ENCODE measurements around the gene COX20. TPM values are rescaled to one million over a fixed set of nuclear protein-coding genes. Genes with fewer than 3 reads are reported as not detected.

Gene COX20
- total RNA-seq, 1 donor from 2014 or later: 17.4 TPM

GRCh38 chr1:244854166-244854565, 18.7 kb downstream of the COX20 start:
- no peak for ATAC-seq

DNA sequence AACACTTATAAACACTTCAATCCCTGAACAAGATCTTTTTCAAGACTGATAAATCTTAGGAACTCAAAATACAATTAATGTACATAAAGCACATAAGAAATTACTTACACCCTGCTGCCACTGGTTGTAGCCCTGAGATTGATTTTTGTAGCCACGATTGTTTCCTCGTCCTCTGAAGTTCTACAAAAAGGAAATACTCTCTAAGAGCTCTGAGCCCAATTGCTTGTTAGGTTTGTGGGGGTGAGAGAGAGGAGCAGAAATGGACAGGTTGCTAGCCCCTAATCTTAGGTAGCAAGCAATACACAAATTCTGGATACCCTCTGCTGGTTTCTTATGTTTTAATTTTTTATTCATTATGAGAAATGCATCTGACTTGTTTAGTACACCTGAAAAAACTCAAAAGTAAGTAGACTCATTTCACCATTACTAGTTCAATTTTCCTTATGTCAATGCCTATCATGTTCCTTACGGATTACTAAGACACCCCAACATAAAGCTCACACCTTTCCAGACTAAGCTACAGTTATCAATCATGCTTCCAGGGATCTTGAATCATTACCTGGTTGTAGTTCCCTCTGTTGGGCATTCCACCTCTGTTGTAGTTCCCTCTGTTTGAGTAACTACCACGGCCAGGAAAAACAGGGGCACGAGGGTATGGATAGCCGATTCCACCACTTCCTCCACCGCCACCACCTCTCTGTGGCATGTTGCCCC, 19.6 kb downstream of the COX20 start:
- ATAC-seq: no peak

- no peak for ATAC-seq
These were observed 22.3 kb downstream of the COX20 start for GRCh38 chr1:244857761-244858160.

DNA sequence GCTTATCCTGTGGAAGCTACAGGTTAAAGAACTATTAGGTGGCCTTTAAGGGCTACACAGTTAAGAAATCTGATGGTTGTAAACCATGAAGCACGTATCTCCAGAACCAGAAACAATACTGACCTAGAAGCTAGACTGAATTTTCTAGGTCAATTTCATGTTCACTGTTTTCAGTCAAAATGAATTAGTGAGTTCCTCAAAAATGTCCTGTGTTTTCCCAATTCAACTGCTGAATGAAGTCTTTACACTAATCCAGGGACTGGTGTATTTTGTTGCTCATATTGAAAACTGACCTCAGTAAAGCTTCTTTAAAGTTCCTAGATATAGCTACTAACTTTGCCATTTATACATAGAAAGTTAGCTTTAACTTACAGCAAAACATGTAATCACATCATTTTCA, 22.9 kb downstream of the COX20 start:
- no peak for ATAC-seq

DNA sequence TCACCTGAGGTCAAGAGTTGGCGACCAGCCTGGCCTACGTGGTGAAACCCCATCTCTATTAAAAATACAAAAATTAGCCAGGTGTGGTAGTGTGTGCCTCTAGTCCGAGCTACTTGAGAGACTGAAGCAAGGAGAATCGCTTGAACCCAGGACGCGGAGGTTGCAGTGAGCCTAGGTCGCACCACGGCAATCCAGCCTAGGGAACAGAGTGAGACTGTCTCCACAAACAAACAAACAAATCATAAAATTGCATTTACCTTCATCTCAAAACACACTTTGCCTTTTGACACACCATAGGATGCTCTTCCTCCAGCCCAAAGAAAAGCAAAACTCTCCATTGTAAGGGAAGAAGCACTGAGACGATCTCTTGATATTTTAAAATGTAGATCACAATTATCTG, 24.6 kb downstream of the COX20 start:
- no peak for ATAC-seq

DNA sequence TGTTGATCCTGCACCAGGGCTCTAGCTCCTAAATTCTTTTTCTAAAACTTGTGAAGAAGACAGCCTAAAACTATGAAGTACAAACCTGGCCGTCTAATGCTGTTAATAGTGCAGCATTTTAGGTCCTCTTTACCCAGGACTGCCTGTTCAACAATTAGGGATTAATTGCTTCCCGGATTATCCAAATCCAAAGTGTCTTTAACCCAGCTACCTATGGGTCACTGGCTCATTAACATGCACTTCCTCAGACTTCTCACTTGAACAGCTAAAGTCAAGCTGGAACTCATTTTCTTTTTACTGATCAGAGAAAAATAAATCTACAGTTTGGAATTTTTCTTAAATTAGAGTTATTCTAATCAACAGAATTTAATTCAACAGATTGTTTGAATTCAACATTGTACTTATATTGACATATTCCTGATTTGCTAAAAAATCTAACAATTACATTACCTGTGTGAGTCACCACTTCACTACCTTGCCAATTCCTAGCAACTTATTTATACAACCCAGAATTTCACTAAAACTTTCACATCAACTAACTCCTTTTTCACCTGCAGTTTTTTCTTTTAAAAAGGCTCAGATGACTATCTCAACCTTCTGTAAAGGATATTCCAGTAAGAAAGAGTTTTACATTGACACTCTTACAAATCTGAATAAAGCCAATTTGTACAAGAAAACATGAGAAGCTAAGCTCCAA, 25.6 kb downstream of the COX20 start:
- no peak for ATAC-seq

GRCh38 chr1:244861683-244862082, 26.2 kb downstream of the COX20 start:
- ATAC-seq: no peak

DNA sequence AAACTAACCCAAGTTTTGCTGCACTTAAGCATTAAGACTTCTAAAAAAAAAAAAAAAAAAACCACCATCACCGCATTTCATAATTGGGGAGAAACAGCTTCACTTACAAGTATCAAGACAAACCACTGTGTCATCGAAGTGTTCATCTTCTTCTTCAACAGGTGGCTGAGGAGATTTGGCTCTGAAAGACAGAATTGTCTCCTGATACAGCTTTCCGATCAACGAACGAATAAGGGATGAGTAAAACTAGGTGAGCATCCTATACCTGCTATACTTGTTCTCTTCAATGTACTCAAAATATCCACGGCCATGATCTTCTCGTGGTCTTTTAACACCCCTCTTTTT, 26.9 kb downstream of the COX20 start:
- no peak for ATAC-seq

DNA sequence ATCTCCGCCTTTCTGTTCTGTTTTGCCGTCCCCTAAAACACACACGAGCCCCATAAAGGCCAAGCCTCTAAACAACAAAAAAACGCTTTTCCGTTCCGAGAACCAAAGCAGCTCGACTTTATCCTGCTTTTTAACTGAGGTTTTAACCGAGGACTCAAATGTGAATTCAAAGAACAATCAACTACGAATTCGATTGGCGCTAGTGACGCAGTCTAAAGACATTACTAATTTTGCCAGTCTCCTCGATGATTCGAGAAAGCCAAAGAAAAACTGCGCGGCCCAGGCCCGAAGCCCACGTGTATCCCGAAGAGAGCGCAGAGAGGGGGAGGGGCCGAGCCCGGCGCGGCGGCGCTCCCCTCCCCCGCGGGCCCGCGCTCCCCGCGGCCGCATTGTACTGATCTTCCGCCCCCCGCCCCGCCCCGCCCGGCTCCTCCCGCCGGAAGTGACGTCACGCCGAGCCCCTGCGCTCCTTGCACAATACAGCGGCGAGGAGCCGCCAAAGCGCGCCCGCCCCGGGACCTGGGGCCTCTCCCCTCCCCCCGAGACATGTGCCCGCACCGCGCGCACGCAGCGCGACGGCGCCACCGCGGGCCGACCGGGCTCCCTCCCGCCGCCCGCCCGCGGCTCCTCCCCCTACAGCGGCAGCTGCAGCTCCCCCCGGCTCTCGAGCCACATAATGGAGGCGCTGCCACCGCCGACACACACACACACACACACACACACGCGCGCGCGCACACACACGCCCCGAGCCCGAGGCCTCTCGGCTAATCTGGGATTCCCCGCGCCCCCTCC, 27.4 kb downstream of the COX20 start:
- peak; percentile 86 for ATAC-seq

- peak; percentile 35 for ATAC-seq
These were observed 28.2 kb downstream of the COX20 start for GRCh38 chr1:244863491-244864252.

DNA sequence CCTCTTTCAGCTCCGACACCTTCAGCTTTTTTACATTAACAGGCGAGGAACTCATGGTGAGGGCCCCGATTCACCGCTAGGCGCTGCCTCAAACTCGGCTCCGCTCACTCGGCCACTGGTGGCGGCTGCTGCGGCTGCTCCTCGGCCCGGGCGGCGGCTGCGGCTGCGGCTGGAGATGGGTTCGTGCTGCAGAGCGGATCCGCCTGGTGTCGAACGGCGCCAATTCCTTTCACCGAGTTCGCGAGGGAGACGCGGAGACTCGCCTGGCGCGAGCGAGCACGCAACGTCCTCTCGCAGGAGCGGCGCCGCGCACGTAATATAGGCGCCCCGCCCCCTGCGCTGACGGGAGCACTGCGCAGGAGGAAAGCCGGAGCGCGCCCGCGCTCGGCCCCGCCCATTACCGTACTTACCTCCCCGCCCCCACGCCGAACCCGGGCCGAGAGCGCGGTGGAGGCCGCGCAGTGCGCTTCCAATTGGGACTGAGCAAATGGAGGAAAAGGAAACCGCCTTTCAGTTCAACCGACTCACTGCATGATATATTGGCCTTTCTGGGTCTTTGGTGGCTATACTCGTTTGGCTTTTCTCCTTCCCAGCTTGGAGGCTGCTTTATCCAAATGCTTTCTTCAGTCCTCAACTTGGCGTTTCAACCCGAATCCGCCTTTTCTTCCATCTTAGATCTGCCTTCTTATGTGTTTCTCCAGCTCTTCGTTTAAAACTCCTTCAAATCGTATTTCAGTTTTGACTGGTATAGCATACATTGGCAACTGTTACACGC, 29.0 kb downstream of the COX20 start, which contains the start of gene HNRNPU:
Gene HNRNPU (minus strand): TSS at position 291 of the 775 bp plus-strand sequence. CDS start 236 bp downstream, at position 55.
- peak; percentile 94 for ATAC-seq

DNA sequence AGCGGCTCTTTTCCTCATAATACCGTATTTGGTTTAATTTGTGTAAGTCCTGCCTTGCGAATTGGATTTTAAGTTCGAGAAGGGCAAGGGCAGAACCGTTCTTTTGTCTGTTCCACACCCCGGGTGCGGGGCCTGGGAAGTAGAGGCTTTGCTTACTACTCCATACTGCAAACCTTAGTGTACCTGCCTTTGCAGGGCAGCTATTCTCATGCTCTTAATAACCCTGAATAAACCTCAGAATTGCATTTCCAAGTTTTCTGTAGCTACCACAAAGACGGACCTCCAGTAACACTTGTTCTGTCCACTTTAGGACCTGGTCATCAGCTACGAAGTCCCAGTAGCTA, 29.5 kb downstream of the COX20 start:
- ATAC-seq: no peak

- ATAC-seq: no peak
These were observed 30.4 kb downstream of the COX20 start for GRCh38 chr1:244865820-244866219.

DNA sequence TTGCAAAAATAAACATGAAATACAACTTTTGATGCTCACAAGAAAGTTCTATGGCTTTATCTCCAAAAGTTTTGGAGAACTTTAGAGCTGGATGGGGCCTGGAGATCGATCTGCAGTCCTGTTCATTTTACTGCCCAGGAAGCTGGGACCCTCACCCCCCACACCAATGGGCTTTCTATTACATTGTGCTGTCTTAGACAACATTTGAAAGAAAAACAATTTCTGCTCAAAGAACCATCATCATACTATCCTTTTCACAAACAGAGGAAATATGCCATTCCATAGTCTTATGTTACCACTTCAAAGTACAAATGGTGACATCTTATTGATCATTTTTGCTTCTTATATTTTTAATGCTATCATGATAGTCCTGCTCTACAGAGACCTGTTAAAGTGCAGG, 30.9 kb downstream of the COX20 start:
- no peak for ATAC-seq

- no peak for ATAC-seq
These were observed 33.3 kb downstream of the COX20 start for GRCh38 chr1:244868484-244869363.

GRCh38 chr1:244869364-244869827, 33.9 kb downstream of the COX20 start:
- no peak for ATAC-seq

GRCh38 chr1:244869950-244870349, 34.5 kb downstream of the COX20 start:
- no peak for ATAC-seq

DNA sequence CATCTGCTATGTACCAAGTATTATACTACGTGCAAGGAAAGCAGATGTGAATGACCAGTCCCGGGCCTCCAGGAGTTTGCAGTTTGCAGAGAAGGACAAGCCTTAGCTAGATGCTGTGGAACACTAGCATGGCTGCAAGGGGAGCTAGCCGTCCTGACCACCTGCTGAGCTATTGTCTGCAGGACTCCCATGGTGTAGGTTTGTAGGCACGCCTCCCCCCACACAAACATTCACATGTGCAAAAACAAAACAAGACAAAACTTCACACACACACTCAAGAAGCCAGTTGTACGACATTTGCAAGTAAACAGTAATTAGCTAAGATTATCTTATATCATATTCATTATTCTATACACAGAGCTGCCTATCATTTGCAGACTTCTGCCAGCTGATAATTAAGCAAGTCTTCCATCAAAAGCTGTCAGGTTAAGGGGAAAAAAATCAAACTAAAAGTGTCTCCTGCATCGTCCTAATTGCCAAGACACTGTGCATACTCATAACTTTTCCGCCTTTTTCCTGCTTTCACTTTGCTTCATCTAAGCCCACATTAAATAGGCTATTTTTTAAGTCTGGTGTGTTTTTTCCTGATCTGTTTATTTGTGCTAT, 39.6 kb downstream of the COX20 start:
- no peak for ATAC-seq

- ATAC-seq: no peak
These were observed 40.9 kb downstream of the COX20 start for GRCh38 chr1:244876228-244876910.

GRCh38 chr1:244878681-244879080, 43.2 kb downstream of the COX20 start:
- ATAC-seq: no peak

Measured in esophagus mucosa (tissue), 1 donor.